ENCODE results near the gene C4orf36.

GRCh38 chr4:86841309-86841708, 50.9 kb downstream of the C4orf36 start:
- TF ChIP-seq CTCF (IDR thresholded peaks at IDR 0.05; ENCODE audit: extremely low read depth in 1 of 2, insufficient read depth in 1 of 2, low read depth in 1 of 2, low read length in 2 of 2): no peak
- TF ChIP-seq MAX (IDR thresholded peaks at IDR 0.05; ENCODE audit: insufficient read depth, insufficient read length): no peak
- TF ChIP-seq POLR2A (IDR thresholded peaks at IDR 0.05; ENCODE audit: low read depth, low read length): no peak
- no peak for TF ChIP-seq EZH2 (IDR thresholded peaks at IDR 0.05; ENCODE audit: borderline replicate concordance, low read depth, low read length, severe bottlenecking)
- TF ChIP-seq POLR2AphosphoS5 (IDR thresholded peaks at IDR 0.05; ENCODE audit: insufficient read depth, low read depth, low read length): no peak
- no peak for TF ChIP-seq JUN (IDR thresholded peaks at IDR 0.05; ENCODE audit: borderline replicate concordance, insufficient read depth, insufficient read length, low read depth)
